Subcutaneous abdominal adipose tissue (tissue), 5 donors: ENCODE data around the gene WBP1.
"Not testable (repeated sequence)": the region's sequence is repeated elsewhere in the genome, so short reads cannot be mapped to it uniquely, and the experiment has no call there.

ENCODE experiments used
- H3K27ac ChIP-seq: one replicate; pipeline ENCODE4 v1.7.0; 2013; ENCODE audit warnings: low read depth, mild to moderate bottlenecking, inconsistent platforms, low read length, moderate library complexity
- H3K27me3 ChIP-seq, 5 donors: one replicate each; pipeline ENCODE4 v1.7.0; 2013; ENCODE audit warnings: low read length in 5 of 5, inconsistent platforms in 1 of 5; ENCODE audit not compliant: control insufficient read depth in 5 of 5, insufficient read depth in 4 of 5
- H3K36me3 ChIP-seq, 5 donors: one replicate each; pipeline ENCODE4 v1.7.0; 2013; ENCODE audit warnings: low read length in 5 of 5; ENCODE audit not compliant: control insufficient read depth in 5 of 5, insufficient read depth in 5 of 5
- H3K4me1 ChIP-seq, 5 donors: one replicate each; pipeline ENCODE4 v1.7.0; 2013; ENCODE audit warnings: low read length in 5 of 5, mild to moderate bottlenecking in 3 of 5, moderate library complexity in 1 of 5; ENCODE audit not compliant: control insufficient read depth in 5 of 5, insufficient read depth in 5 of 5
- H3K4me3 ChIP-seq, 5 donors: one replicate each; pipeline ENCODE4 v1.7.0; 2013; ENCODE audit warnings: low read length in 5 of 5, low read depth in 1 of 5
- H3K9ac ChIP-seq, 5 donors: one replicate each; pipeline ENCODE4 v1.7.0; 2013; ENCODE audit warnings: low read length in 5 of 5, mild to moderate bottlenecking in 4 of 5, moderate library complexity in 3 of 5
- H3K9me3 ChIP-seq, 5 donors: one replicate each; pipeline ENCODE4 v1.7.0; 2013; ENCODE audit warnings: low read length in 5 of 5; ENCODE audit not compliant: control insufficient read depth in 5 of 5
- donor health status: healthy.
- donor health status: healthy.
- donor health status: healthy.
- donor health status: healthy.
- donor health status: healthy.

WBP1 gene

DNA sequence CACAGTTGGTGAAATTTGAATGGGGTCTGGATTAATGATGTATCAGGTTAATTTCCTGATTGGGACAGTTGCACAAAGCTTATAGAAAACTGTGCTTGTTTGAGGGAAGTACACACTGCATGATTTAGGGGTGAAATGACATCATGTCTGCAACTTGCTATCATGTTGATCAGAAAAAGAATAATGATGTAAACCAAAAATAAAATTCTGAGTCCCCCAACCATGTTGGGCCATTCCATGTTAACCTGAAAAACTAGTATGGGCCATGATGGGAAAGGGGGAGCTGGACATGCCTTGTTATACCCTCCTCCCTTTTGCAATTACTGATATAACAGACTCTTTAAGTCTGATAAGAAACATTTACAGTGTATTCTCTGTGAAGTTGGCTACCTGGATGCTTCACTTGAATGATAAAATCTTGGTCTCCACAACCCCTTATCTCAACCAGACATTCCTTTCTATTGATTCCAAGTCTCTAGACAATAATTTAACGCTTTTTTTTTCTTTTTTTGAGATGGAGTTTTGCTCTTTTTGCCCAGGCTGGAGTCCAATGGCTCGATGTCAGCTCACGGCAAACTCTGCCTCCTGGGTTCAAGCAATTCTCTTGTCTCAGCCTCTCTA, 7.6 kb upstream of the WBP1 start:
- H3K4me1 ChIP-seq, result peaks cover 7 to 12% (median 12%) of the 10 kb centered on the region in 5 donors
- no peaks in the 10 kb centered on the region for H3K36me3 ChIP-seq
- H3K4me3 ChIP-seq, result no peak overlapping the region
- no peak overlapping the region for H3K27ac ChIP-seq
- H3K27me3 ChIP-seq, result no peaks in the 10 kb centered on the region
- H3K9ac ChIP-seq, result no peak overlapping the region
- no peaks in the 10 kb centered on the region for H3K9me3 ChIP-seq

DNA sequence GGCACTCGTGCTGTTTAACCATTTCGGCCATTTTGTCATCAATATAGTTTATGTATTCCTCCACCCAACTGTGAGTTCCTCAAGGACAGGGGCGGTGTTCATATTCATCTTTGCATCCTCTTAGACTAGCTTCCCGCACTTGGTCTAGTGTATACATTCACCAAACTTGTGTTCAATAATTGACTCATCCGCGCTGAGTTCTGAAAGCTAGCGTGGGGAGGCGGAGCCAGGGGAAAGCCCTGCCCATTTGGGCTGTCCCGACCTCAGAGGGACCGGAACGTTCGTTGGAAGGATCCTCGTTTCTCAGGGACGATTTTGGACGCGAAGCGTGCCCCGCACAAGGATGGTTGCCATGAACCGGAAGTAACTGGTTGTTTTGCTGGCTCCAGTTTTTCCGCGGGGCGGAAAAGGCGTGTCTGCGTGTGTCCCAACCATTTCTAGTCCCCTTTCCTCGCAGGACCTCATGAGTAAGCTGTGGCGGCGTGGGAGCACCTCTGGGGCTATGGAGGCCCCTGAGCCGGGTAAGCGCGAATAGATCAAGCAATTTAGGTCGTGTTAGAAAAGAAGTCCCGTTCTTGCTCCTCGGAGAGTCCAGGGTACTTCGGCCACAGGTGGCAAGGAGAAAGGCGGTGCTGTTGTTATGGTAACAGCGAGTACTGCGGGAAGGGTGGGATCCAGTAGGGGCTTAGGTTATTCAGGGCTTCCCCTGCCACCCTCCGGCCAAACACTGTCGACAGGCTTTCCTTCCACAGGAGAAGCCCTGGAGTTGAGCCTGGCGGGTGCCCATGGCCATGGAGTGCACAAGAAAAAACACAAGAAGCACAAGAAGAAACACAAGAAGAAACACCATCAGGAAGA, 3.4 kb upstream of the WBP1 start, which contains the start of gene INO80B:
Gene INO80B (plus strand): TSS at position 434 of the 858 bp plus-strand sequence. CDS start 30 bp downstream, at position 464.
- H3K4me1 ChIP-seq, result peaks cover 11 to 44% (median 39%) of the 10 kb centered on the region in 5 donors
- H3K9me3 ChIP-seq, result no peaks in the 10 kb centered on the region
- H3K36me3 ChIP-seq, result no peaks in the 10 kb centered on the region
- H3K27ac ChIP-seq, result peak within 1 kb of the TSS; percentile 79
- peak within 1 kb of the TSS; percentile 76 to 91 (median 87) for H3K4me3 ChIP-seq
- peak within 1 kb of the TSS; percentile 73 to 90 (median 82) for H3K9ac ChIP-seq
- no peaks in the 10 kb centered on the region for H3K27me3 ChIP-seq

GRCh38 chr2:74457129-74457548, 1.1 kb upstream of the WBP1 start:
- Histone ChIP-seq H3K9me3 (no peaks in the 10 kb centered on the region), H3K4me3 (peak overlapping the region; percentile 68 to 88 (median 86)), H3K27me3 (no peaks in the 10 kb centered on the region), H3K9ac (peak overlapping the region in 4 of 5 donors; percentile 38 to 68 (median 53)), H3K36me3 (peaks cover 0 to 13% (median 12%) of the 10 kb centered on the region in 5 donors), H3K4me1 (peaks cover 11 to 44% (median 39%) of the 10 kb centered on the region in 5 donors), H3K27ac (peak overlapping the region; percentile 97)

DNA sequence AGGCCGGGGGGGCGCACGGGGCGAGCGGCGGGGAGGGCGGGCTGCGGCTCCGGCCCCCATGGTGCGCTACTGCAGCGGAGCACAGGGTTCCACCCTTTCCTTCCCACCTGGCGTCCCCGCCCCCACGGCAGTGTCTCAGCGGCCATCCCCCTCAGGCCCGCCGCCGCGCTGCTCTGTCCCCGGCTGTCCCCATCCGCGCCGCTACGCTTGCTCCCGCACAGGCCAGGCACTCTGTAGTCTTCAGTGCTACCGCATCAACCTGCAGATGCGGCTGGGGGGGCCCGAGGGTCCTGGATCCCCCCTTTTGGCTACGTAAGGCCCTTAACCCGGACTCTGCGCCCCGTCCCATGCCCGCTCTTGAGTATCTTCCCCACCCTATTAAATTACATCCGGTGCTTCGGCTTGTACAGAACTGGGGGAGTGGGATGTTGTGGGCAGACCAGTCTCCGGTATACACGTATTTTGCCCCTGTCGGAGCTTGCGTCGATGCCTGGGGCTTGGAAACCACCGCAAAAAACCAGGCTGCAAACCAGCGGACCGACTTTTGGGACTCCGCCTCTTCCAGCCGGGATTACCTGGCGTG, 598 bp upstream of the WBP1 start:
- Histone ChIP-seq H3K27me3 (no peaks in the 10 kb centered on the region), H3K36me3 (peaks cover 0 to 18% (median 17%) of the 10 kb centered on the region in 5 donors), H3K27ac (peak overlapping the region; percentile 97), H3K4me3 (peak overlapping the region; percentile 83 to 91 (median 86)), H3K9me3 (no peaks in the 10 kb centered on the region), H3K9ac (peak overlapping the region; percentile 68 to 89 (median 86)), H3K4me1 (peaks cover 11 to 44% (median 39%) of the 10 kb centered on the region in 5 donors)

GRCh38 chr2:74458938-74459363, 713 bp downstream of the WBP1 start:
- Histone ChIP-seq H3K27ac (peak overlapping the region; percentile 49), H3K27me3 (no peaks in the 10 kb centered on the region), H3K9ac (peak overlapping the region in 4 of 5 donors; percentile 46 to 78 (median 68)), H3K36me3 (peaks cover 0 to 24% (median 21%) of the 10 kb centered on the region in 5 donors), H3K4me1 (peaks cover 11 to 44% (median 39%) of the 10 kb centered on the region in 5 donors), H3K9me3 (no peaks in the 10 kb centered on the region), H3K4me3 (peak overlapping the region; percentile 76 to 97 (median 86))

- H3K4me3 ChIP-seq, H3K9ac ChIP-seq, H3K27me3 ChIP-seq, H3K9me3 ChIP-seq, H3K27ac ChIP-seq: not testable (repeated sequence)
- Histone ChIP-seq H3K4me1 (peaks cover 11 to 46% (median 41%) of the 10 kb centered on the region in 5 donors), H3K36me3 (peaks cover 0 to 24% (median 21%) of the 10 kb centered on the region in 5 donors)
These were observed 1.4 kb downstream of the WBP1 start for GRCh38 chr2:74459503-74460118.

- not testable (repeated sequence) for H3K4me3 ChIP-seq, H3K27ac ChIP-seq, H3K27me3 ChIP-seq, H3K9ac ChIP-seq, H3K9me3 ChIP-seq
- Histone ChIP-seq H3K4me1 (peaks cover 8 to 47% (median 40%) of the 10 kb centered on the region in 5 donors), H3K36me3 (peaks cover 0 to 24% (median 21%) of the 10 kb centered on the region in 5 donors)
These were observed 1.9 kb downstream of the WBP1 start for GRCh38 chr2:74460187-74460586.

- Histone ChIP-seq H3K27me3 (no peaks in the 10 kb centered on the region), H3K36me3 (peaks cover 0 to 24% (median 21%) of the 10 kb centered on the region in 5 donors), H3K27ac (no peak overlapping the region), H3K4me1 (peaks cover 4 to 45% (median 38%) of the 10 kb centered on the region in 5 donors), H3K9me3 (no peaks in the 10 kb centered on the region), H3K4me3 (no peak overlapping the region), H3K9ac (no peak overlapping the region)
These were observed 3.2 kb downstream of the WBP1 start for GRCh38 chr2:74461187-74462053.
